ENCODE data around the gene NMU. TPM values are rescaled to one million over a fixed set of nuclear protein-coding genes. Genes with fewer than 3 reads are reported as not detected.
"Not testable (repeated sequence)": the region's sequence is repeated elsewhere in the genome, so short reads cannot be mapped to it uniquely, and the experiment has no call there.

Gene NMU, protein sequence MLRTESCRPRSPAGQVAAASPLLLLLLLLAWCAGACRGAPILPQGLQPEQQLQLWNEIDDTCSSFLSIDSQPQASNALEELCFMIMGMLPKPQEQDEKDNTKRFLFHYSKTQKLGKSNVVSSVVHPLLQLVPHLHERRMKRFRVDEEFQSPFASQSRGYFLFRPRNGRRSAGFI
- total RNA-seq (2021): 22.6 and 31.3 TPM in 2 replicates
- Bru-seq, nascent RNA: percentile 53 among the genes with signal in this experiment
- BruChase-seq, experiment 1, labeled RNA remaining after a 2-hour chase: percentile 64 among the genes with signal in this experiment
- BruChase-seq, experiment 2, labeled RNA remaining after a 6-hour chase: percentile 44 among the genes with signal in this experiment
- long read RNA-seq, transcript NMU-201 (10 exons, 816 nt): major isoform, 33 of 46 reads
- long read RNA-seq, partial matches to known transcripts: 4 of 46 reads
- long read RNA-seq, other reads (novel, unspliced or antisense): 1 of 46 reads

DNA sequence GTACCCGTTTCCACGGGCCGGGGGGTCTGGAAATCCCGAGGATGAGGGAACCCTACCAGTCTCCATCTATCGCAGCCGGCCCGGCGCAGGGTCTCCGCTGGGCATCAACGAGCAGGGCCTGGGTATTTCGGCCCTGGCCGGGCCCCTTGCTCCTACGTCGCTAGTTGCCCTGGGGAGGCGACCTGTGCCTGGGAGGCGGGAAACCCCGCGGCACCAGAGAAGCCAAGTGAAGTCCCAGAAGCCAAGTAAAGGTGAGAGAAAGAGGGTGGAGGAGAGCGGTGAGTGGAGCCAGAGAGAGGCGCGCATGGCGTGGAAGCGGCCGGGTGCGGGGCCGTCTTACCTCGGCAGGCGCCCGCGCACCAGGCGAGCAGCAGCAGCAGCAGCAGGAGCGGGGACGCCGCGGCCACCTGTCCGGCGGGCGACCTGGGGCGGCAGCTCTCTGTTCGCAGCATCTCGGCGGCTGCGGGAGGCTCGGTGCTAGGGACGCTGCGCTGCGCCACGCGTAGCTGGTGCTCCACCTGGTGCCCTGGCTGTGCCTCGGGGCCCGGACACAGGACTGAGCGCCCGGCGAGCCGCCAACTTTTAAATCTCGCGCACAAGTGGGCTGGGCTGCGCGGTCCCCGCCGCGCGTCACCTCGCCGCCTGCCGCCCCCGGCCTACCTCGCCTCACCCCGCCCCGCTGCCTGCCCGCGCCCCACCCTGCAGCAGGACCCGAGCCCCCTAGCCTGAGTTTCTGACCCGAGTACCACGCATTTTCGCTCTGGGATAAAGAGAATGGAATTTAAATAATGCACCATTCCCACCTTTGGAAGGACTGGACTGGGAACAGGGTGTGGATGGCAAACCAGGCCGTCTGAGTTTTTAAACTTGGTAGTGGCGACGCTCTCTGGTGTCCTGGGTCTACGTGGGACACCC, at the start of gene NMU:
TSS of gene NMU (minus strand) at position 558 of the 915 bp plus-strand sequence. CDS start at position 452, 106 bp downstream.
- Histone ChIP-seq H2AFZ (peak within 1 kb of the TSS; percentile 81), H3K4me1 (replicated peaks; ENCODE audit: insufficient read depth) (0 out of 2 replicates have a peak, but pooled peaks cover 9% of the 10 kb centered on the region), H3K4me3 (peak within 1 kb of the TSS; percentile 66), H3K27me3 (ENCODE audit: insufficient read depth, low read depth) (no peaks in the 10 kb centered on the region), H3F3A (ENCODE audit: insufficient read depth, low read depth) (no peaks in the 10 kb centered on the region), H3K4me2 (peak within 1 kb of the TSS; percentile 91), H3K27ac (no peak within 1 kb of the TSS), H3K9me3 (ENCODE audit: insufficient read depth, low read depth) (no peaks in the 10 kb centered on the region), H4K20me1 (ENCODE audit: insufficient read depth) (no peaks in the 10 kb centered on the region), H3K9me2 (ENCODE audit: insufficient read depth) (no peaks in the 10 kb centered on the region), H3K36me3 (ENCODE audit: low read depth) (no peaks in the 10 kb centered on the region), H3K79me2 (ENCODE audit: low read depth) (no peaks in the 10 kb centered on the region)
- no peak for TF ChIP-seq EZH2 (IDR thresholded peaks at IDR 0.05; ENCODE audit: low read depth)
- TF ChIP-seq, protein P1, sequence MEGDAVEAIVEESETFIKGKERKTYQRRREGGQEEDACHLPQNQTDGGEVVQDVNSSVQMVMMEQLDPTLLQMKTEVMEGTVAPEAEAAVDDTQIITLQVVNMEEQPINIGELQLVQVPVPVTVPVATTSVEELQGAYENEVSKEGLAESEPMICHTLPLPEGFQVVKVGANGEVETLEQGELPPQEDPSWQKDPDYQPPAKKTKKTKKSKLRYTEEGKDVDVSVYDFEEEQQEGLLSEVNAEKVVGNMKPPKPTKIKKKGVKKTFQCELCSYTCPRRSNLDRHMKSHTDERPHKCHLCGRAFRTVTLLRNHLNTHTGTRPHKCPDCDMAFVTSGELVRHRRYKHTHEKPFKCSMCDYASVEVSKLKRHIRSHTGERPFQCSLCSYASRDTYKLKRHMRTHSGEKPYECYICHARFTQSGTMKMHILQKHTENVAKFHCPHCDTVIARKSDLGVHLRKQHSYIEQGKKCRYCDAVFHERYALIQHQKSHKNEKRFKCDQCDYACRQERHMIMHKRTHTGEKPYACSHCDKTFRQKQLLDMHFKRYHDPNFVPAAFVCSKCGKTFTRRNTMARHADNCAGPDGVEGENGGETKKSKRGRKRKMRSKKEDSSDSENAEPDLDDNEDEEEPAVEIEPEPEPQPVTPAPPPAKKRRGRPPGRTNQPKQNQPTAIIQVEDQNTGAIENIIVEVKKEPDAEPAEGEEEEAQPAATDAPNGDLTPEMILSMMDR (conservative IDR thresholded peaks at IDR 0.05): no peak
- DNase-seq: peak; percentile 45 to 74
- TSS peak; percentile 73 for BruUV-seq (replicated peaks)
- intact Hi-C loops (cut with micrococcal nuclease; ENCODE audit: unreplicated experiment): loop anchor here (2.0 to 5.0 kb wide), 3 partner anchors 89 to 231 kb away; partner anchors contain the start of gene CLOCK
- CTCF ChIA-PET: no interaction called here
- POLR2A ChIA-PET (ENCODE audit: unreplicated experiment): interaction anchor here (0.5 to 0.7 kb wide), 3 partner anchors 27 to 189 kb away, joined by 5 to 6 read pairs (median 5); no protein-coding TSS in a partner anchor

DNA sequence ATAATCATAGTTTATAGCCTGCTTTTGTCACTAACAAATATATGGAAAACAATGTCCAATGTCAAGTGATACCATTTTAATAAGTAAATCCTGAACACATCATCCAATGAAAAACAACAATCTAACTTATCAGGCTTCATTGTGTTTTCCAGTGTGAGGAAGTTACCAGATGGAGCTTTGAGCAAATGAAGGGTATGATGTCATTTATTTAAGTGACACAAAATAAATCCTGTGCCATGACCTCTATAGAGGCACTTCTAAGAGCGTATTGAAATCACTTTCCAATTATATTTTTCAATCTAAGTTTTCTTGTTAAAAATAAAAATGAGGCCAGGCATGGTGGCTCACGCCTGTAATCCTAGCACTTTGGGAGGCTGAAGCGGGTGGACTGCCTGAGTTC, 48.2 kb upstream of the NMU start:
- ChIA-PET POLR2A (ENCODE audit: unreplicated experiment) (no interaction called here), CTCF (no interaction called here)
- Histone ChIP-seq H2AFZ (no peak overlapping the region), H3K79me2 (ENCODE audit: low read depth) (no peaks in the 10 kb centered on the region), H3K36me3 (ENCODE audit: low read depth) (no peaks in the 10 kb centered on the region), H4K20me1 (ENCODE audit: insufficient read depth) (no peaks in the 10 kb centered on the region), H3K9me2 (ENCODE audit: insufficient read depth) (no peaks in the 10 kb centered on the region), H3K4me2 (no peak overlapping the region), H3K4me3 (no peak overlapping the region), H3K27me3 (ENCODE audit: insufficient read depth, low read depth) (no peaks in the 10 kb centered on the region), H3K4me1 (replicated peaks; ENCODE audit: insufficient read depth) (no peaks in the 10 kb centered on the region), H3K27ac (no peak overlapping the region), H3K9me3 (ENCODE audit: insufficient read depth, low read depth) (no peaks in the 10 kb centered on the region), H3F3A (ENCODE audit: insufficient read depth, low read depth) (no peaks in the 10 kb centered on the region)
- DNase-seq: no peak
- no TSS peak for BruUV-seq (replicated peaks)
- no peak for TF ChIP-seq EZH2 (IDR thresholded peaks at IDR 0.05; ENCODE audit: low read depth)
- TF ChIP-seq, protein P1 (conservative IDR thresholded peaks at IDR 0.05): no peak
- intact Hi-C loops (cut with micrococcal nuclease; ENCODE audit: unreplicated experiment): no loop called here

DNA sequence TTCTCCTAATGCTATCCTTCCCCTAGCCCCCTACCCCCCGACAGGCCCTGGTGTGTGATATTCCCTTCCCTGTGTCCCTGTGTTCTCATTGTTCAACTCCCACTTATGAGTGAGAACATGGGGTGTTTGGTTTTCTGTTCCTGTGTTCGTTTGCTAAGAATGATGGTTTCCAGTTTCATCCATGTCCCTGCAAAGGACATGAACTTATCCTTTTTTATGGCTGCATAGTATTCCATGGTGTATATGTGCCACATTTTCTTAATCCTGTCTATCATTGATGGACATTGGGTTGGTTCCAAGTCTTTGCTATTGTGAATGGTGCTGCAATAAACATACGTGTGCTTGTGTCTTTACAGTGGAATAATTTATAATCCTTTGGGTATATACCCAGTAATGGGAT, 46.7 kb upstream of the NMU start:
- intact Hi-C loops (cut with micrococcal nuclease; ENCODE audit: unreplicated experiment); BruUV-seq (replicated peaks); H3K4me3 ChIP-seq; H3K9me3 ChIP-seq (ENCODE audit: insufficient read depth, low read depth); H3K4me2 ChIP-seq; CTCF ChIA-PET; H3K79me2 ChIP-seq (ENCODE audit: low read depth); H3K27me3 ChIP-seq (ENCODE audit: insufficient read depth, low read depth); H3K9me2 ChIP-seq (ENCODE audit: insufficient read depth); DNase-seq; H3K27ac ChIP-seq; H3K36me3 ChIP-seq (ENCODE audit: low read depth); H3K4me1 ChIP-seq (replicated peaks; ENCODE audit: insufficient read depth); H4K20me1 ChIP-seq (ENCODE audit: insufficient read depth); H3F3A ChIP-seq (ENCODE audit: insufficient read depth, low read depth); H2AFZ ChIP-seq; POLR2A ChIA-PET (ENCODE audit: unreplicated experiment): not testable (repeated sequence)
